ENCODE data around the gene MTOR.

- TF ChIP-seq CTCF (IDR thresholded peaks at IDR 0.05) (no peak), POLR2A (IDR thresholded peaks at IDR 0.05) (no peak)
Measured at GRCh38 chr1:11142618-11143391, 119.5 kb downstream of the MTOR start.

Data from thyroid gland (tissue), 4 donors.